ENCODE results near the gene TRAF1.
A peak's percentile ranks its signal among the peaks of the same experiment; 100 is the strongest.

Gene TRAF1

GRCh38 chr9:120922404-120923195, 4.0 kb downstream of the TRAF1 start:
- no peak for DNase-seq

- no peak for DNase-seq
Measured at GRCh38 chr9:120921661-120922181, 4.9 kb downstream of the TRAF1 start.

- DNase-seq: no peak
Measured at GRCh38 chr9:120920806-120921178, 5.8 kb downstream of the TRAF1 start.

- no peak for DNase-seq
Measured at GRCh38 chr9:120919843-120920805, 6.5 kb downstream of the TRAF1 start.

- DNase-seq: no peak
Measured at GRCh38 chr9:120918931-120919842, 7.4 kb downstream of the TRAF1 start.

- no peak for DNase-seq
Measured at GRCh38 chr9:120917929-120918762, 8.4 kb downstream of the TRAF1 start.

- no peak for DNase-seq
Measured at GRCh38 chr9:120916991-120917880, 9.4 kb downstream of the TRAF1 start.

GRCh38 chr9:120916588-120916987, 10.0 kb downstream of the TRAF1 start:
- DNase-seq: peak; percentile 73

GRCh38 chr9:120915854-120916470, 10.6 kb downstream of the TRAF1 start:
- DNase-seq: no peak

- no peak for DNase-seq
Measured at GRCh38 chr9:120914953-120915352, 11.6 kb downstream of the TRAF1 start.

- no peak for DNase-seq
Measured at GRCh38 chr9:120914396-120914795, 12.2 kb downstream of the TRAF1 start.

- DNase-seq: no peak
Measured at GRCh38 chr9:120913647-120914264, 12.8 kb downstream of the TRAF1 start.

GRCh38 chr9:120912958-120913646, 13.5 kb downstream of the TRAF1 start:
- no peak for DNase-seq

- DNase-seq: no peak
Measured at GRCh38 chr9:120911295-120911837, 15.2 kb downstream of the TRAF1 start.

GRCh38 chr9:120910643-120911042, 16.0 kb downstream of the TRAF1 start:
- no peak for DNase-seq

GRCh38 chr9:120909904-120910303, 16.7 kb downstream of the TRAF1 start:
- no peak for DNase-seq

- DNase-seq: no peak
Measured at GRCh38 chr9:120905315-120906164, 21.1 kb downstream of the TRAF1 start.

GRCh38 chr9:120904978-120905301, 21.7 kb downstream of the TRAF1 start:
- DNase-seq: no peak

All from left hindlimb (tissue), 1 donor.